NCI-H748 (cell line): ENCODE measurements around the gene FABP1.

Source experiments
- DNase-seq: peaks from one replicate; lab custom pipeline; 2025; ENCODE audit not compliant: unreplicated experiment; lab: John Stamatoyannopoulos, UW

FABP1 gene

DNA sequence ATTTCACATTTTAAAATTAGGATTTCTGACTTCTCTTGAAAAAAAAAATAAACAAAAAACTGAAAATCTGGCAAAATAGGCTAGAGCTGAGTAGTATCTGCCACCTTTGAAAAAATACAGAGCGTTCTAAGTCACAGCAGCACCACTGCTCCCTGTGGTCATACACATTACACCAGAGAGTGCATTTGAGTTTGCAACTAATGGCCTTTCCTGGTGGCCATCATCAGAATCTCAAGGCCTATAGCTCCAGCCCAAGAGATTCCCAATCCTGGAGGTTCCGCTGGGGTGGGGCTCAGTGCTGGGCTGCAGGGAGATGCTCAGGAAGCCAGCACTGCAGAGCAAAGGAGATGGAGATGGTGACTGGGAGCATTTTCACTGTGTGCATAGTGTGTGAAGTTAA lies 42.8 kb downstream of the FABP1 start:
- DNase-seq: no peak

DNA sequence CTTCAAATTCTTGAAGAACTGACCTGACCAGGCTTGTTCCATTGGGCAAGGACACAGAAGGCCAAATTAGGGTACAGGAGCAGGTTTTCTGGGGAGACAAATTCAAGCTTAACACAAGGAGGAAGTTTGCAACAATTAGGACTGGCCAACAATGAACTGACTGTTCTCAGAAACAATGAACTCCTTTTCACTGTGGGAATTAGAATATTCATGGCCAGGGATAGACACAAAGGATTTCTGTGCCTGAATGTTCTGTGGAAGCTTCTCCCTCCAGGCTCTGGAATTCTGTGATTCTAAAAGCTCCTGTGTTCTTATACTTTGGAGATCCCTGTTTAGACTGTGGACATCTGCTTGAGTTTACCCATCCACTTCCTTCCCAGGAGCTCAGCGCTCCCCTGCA lies 45.1 kb downstream of the FABP1 start:
- no peak for DNase-seq

GRCh38 chr2:88081924-88082608 lies 45.8 kb downstream of the FABP1 start:
- DNase-seq: no peak

GRCh38 chr2:88080545-88080944 lies 47.3 kb downstream of the FABP1 start:
- no peak for DNase-seq

DNA sequence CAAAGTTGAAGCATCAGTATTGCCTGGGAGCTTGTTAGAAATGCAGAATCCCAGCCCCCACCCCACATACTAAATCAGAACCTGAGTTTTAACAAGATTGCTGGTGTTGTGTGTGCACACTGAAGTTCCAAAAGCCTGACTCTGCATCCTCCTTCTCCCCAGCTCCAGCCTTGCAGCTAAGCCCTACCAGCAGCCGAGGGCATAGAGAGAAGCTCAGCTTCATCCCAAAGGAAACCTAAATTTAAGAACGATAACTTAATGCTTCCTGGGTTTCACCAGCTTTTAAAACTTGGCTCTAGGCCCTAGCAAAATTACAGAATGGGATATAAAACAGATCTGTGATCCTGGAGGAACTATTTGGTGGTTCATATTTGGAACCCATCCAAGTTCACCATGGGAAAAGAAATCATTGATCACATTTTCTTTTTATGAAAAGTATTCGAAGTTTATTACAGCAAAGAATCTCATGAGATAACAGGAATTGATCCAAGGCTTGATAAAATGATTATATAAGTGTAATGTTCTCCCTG lies 49.2 kb downstream of the FABP1 start:
- no peak for DNase-seq

DNA sequence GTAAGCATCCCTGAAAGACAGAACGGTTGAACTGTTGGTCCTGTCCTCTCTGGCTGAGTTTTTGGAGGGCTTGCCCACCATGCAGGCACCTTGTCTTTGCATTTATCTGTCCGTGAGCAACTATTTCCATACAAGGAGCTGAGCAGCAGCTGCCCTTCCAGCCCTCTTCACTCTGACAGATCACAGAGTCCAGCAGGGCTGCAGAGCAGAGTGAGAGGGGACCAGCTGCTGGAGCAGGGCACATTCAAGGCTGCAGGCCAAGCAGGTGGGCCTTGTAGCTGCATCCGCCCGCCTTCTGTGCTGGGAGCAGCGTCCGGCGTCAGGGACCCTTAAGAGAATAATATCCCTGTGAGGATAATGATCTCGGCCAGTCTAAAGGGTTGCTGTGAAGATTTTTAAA lies 50.8 kb downstream of the FABP1 start:
- DNase-seq: no peak

DNA sequence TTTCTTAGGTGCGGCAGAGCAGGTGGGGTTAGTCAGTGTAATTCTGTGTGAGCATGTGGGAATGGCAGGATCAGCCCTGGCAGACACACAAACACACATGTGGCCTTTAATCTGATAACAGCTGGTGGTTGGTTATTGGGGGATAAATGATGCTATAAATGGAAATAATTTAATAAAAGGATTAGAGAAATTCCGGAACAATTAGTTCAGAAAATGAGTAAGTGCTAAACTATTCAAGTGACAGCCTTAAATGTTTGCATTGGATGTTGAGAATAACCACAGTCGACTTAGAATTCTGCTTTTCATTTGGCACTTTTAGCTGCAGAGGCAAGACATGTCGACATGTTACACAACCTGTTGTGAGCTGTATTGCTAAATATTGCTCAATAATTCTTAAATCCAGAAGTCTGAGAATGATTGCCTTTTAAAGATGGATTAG lies 53.0 kb downstream of the FABP1 start:
- DNase-seq: no peak

GRCh38 chr2:88074150-88074549 lies 53.7 kb downstream of the FABP1 start:
- DNase-seq: no peak
